ENCODE results near the gene EEF1G.

- TF ChIP-seq CTCF (IDR thresholded peaks at IDR 0.05) = no peak
- TF ChIP-seq POLR2A (IDR thresholded peaks at IDR 0.05) = peak in 1 of 2 donors; percentile 35
- TF ChIP-seq EP300 (IDR thresholded peaks at IDR 0.05) = no peak
Measured at GRCh38 chr11:62574363-62575071, 826 bp upstream of the EEF1G start.

Data from sigmoid colon (tissue), 4 donors.